H9 (cell line): ENCODE results near the gene B3GNT2. TPM values are rescaled to one million over a fixed set of nuclear protein-coding genes. Genes with fewer than 3 reads are reported as not detected.

Experiments
- DNase-seq: peaks from one replicate; pipeline ENCODE4 v3.0.0-alpha.2; 2017
- H2AFZ ChIP-seq: one replicate; pipeline ENCODE4 v1.6.1; 2013; ENCODE audit warnings: mild to moderate bottlenecking, low read length, control low read depth, moderate library complexity
- H2AK5ac ChIP-seq: 2 replicates; pipeline ENCODE4 v1.6.1; 2013; ENCODE audit warnings: low read length, control low read depth, mixed read lengths; ENCODE audit not compliant: insufficient read length
- H2BK120ac ChIP-seq: one replicate; pipeline ENCODE4 v1.6.1; 2013; ENCODE audit warnings: low read depth, mild to moderate bottlenecking, low read length, control low read depth, inconsistent platforms; ENCODE audit not compliant: poor library complexity, severe bottlenecking
- H2BK12ac ChIP-seq: 2 replicates; pipeline ENCODE4 v1.6.1; 2013; ENCODE audit warnings: low read length, control low read depth, mixed read lengths, low read depth; ENCODE audit not compliant: insufficient read length
- H2BK15ac ChIP-seq: 2 replicates; pipeline ENCODE4 v1.6.1; 2013; ENCODE audit warnings: low read depth, low read length, control low read depth
- H2BK20ac ChIP-seq: one replicate; pipeline ENCODE4 v1.6.1; 2013; ENCODE audit warnings: low read depth, mild to moderate bottlenecking, low read length, control low read depth, inconsistent platforms; ENCODE audit not compliant: poor library complexity, severe bottlenecking
- H2BK5ac ChIP-seq: 2 replicates; pipeline ENCODE4 v1.6.1; 2013; ENCODE audit warnings: low read length, control low read depth, mixed read lengths; ENCODE audit not compliant: insufficient read length
- H3K14ac ChIP-seq: 2 replicates; pipeline ENCODE4 v1.6.1; 2013; ENCODE audit warnings: low read length, control low read depth; ENCODE audit not compliant: insufficient read depth
- H3K18ac ChIP-seq: 2 replicates; pipeline ENCODE4 v1.6.1; 2013; ENCODE audit warnings: low read depth, mild to moderate bottlenecking, mixed read lengths, low read length, control low read depth; ENCODE audit not compliant: insufficient read length
- H3K23ac ChIP-seq: 2 replicates; pipeline ENCODE4 v1.6.1; 2013; ENCODE audit warnings: low read length, control low read depth, mixed read lengths, low read depth; ENCODE audit not compliant: insufficient read length
- H3K23me2 ChIP-seq: 2 replicates; pipeline ENCODE4 v1.6.1; 2013; ENCODE audit warnings: low read depth, mild to moderate bottlenecking, mixed read lengths, low read length, control low read depth; ENCODE audit not compliant: insufficient read length, poor library complexity, severe bottlenecking
- H3K27ac ChIP-seq: 2 replicates; pipeline ENCODE4 v1.5.1; 2013; ENCODE audit warnings: low read length, control low read depth, mixed read lengths, low read depth; ENCODE audit not compliant: insufficient read length
- H3K27me3 ChIP-seq: 2 replicates; pipeline ENCODE4 v1.6.1; 2013; ENCODE audit warnings: low read length, control low read depth, inconsistent platforms; ENCODE audit not compliant: insufficient read depth
- H3K4ac ChIP-seq: 2 replicates; pipeline ENCODE4 v1.6.1; 2013; ENCODE audit warnings: low read depth, mild to moderate bottlenecking, control low read depth, inconsistent platforms, low read length, moderate library complexity
- H3K4me1 ChIP-seq: 2 replicates; pipeline ENCODE4 v1.6.1; 2013; ENCODE audit warnings: low read length, control low read depth, inconsistent platforms; ENCODE audit not compliant: insufficient read depth
- H3K4me2 ChIP-seq: 2 replicates; pipeline ENCODE4 v1.6.1; 2013; ENCODE audit warnings: low read length, control low read depth, mixed read lengths; ENCODE audit not compliant: insufficient read length, insufficient read depth
- H3K56ac ChIP-seq: 2 replicates; pipeline ENCODE4 v1.6.1; 2013; ENCODE audit warnings: low read depth, mild to moderate bottlenecking, mixed read lengths, low read length, control low read depth; ENCODE audit not compliant: insufficient read length
- H3K79me1 ChIP-seq: 2 replicates; pipeline ENCODE4 v1.6.1; 2013; ENCODE audit warnings: low read depth, mild to moderate bottlenecking, moderate library complexity, low read length, control low read depth, inconsistent platforms; ENCODE audit not compliant: insufficient read depth, poor library complexity, severe bottlenecking
- H3K79me2 ChIP-seq: 2 replicates; pipeline ENCODE4 v1.6.1; 2013; ENCODE audit warnings: low read length, control low read depth, inconsistent platforms; ENCODE audit not compliant: insufficient read depth
- H3K9ac ChIP-seq: 2 replicates; pipeline ENCODE4 v1.6.1; 2013; ENCODE audit warnings: low read length, control low read depth, mixed read lengths; ENCODE audit not compliant: insufficient read length; ENCODE audit errors: extremely low read depth
- H3K9me3 ChIP-seq: one replicate; pipeline ENCODE4 v1.6.1; 2013; ENCODE audit warnings: low read depth, low read length, inconsistent platforms; ENCODE audit not compliant: control insufficient read depth
- H3T11ph ChIP-seq: one replicate; pipeline ENCODE4 v1.6.1; 2013; ENCODE audit warnings: mild to moderate bottlenecking, low read length, control low read depth, inconsistent platforms
- H4K20me1 ChIP-seq: one replicate; pipeline ENCODE4 v1.6.1; 2013; ENCODE audit not compliant: control insufficient read depth, insufficient read length, insufficient read depth
- H4K5ac ChIP-seq: 2 replicates; pipeline ENCODE4 v1.6.1; 2013; ENCODE audit warnings: low read depth, mild to moderate bottlenecking, mixed read lengths, low read length, control low read depth; ENCODE audit not compliant: insufficient read length
- H4K8ac ChIP-seq: replicated peaks from 2 replicates; pipeline ENCODE4 v1.6.1; 2013; ENCODE audit warnings: low read length, control low read depth, mixed read lengths, low read depth; ENCODE audit not compliant: insufficient read length
- H4K91ac ChIP-seq: 2 replicates; pipeline ENCODE4 v1.6.1; 2013; ENCODE audit warnings: low read depth, mild to moderate bottlenecking, moderate library complexity, mixed read lengths, low read length, control low read depth; ENCODE audit not compliant: insufficient read length
- H3K27ac Mint-ChIP-seq, 3 experiments: 2 replicates in 2 of 3; 3 replicates in 1 of 3; pipeline ENCODE4 v1.8.0; 2020 to 2021; ENCODE audit warnings: mixed read lengths in 3 of 3, mild to moderate bottlenecking in 1 of 3, moderate library complexity in 1 of 3
- H3K27me3 Mint-ChIP-seq: 2 replicates; pipeline ENCODE4 v1.8.0; 2021; ENCODE audit warnings: low read depth, mild to moderate bottlenecking, moderate library complexity, mixed read lengths
- H3K36me3 Mint-ChIP-seq, 3 experiments: 2 replicates in 2 of 3; 3 replicates in 1 of 3; pipeline ENCODE4 v1.8.0; 2020 to 2021; ENCODE audit warnings: low read depth in 3 of 3, mixed read lengths in 3 of 3; ENCODE audit not compliant: insufficient read depth in 1 of 3
- H3K4me1 Mint-ChIP-seq, 2 experiments: 2 replicates each; pipeline ENCODE4 v1.8.0; 2020; ENCODE audit warnings: mixed read lengths in 2 of 2
- H3K4me3 Mint-ChIP-seq, 2 experiments: 2 replicates in 1 of 2; 3 replicates in 1 of 2; pipeline ENCODE4 v1.8.0; 2020 to 2021; ENCODE audit warnings: mild to moderate bottlenecking in 2 of 2, mixed read lengths in 2 of 2, moderate library complexity in 1 of 2
- H3K9me3 Mint-ChIP-seq, 2 experiments: 2 replicates in 1 of 2; 3 replicates in 1 of 2; pipeline ENCODE4 v1.8.0; 2020; ENCODE audit warnings: mild to moderate bottlenecking in 2 of 2, mixed read lengths in 2 of 2, moderate library complexity in 1 of 2
- CTCF ChIP-seq: fragments of 200-600 bp; sonication (generic); conservative IDR thresholded peaks from 3 replicates; pipeline ENCODE4 v1.8.0; 2021; ENCODE audit warnings: antibody characterized with exemption, mild to moderate bottlenecking
- WGBS: extraction: QIAGEN DNeasy Blood & Tissue Kit; methylation state at CpG from one replicate; pipeline ENCODE4 v1.1.7; 2013; ENCODE audit warnings: missing lambda C conversion rate, low lambda C conversion rate, mixed read lengths; ENCODE audit not compliant: insufficient read length; ENCODE audit errors: extremely low coverage; 5-methylcytosine and 5-hydroxymethylcytosine counted together
- total RNA-seq: library from RNA; stranded (reverse); gene quantifications from 2 replicates; pipeline ENCODE4 v1.2.1, GENCODE V29; 2021

Gene B3GNT2
- total RNA-seq, 1 experiment from 2014 or later: 55.3 TPM

GRCh38 chr2:62216113-62216512, 20.2 kb downstream of the B3GNT2 start:
- Histone ChIP-seq H2BK5ac (no peak overlapping the region), H3K14ac (no peak overlapping the region), H3K4ac (no peak overlapping the region), H3K23me2 (no peaks in the 10 kb centered on the region), H4K20me1 (no peaks in the 10 kb centered on the region), H3K18ac (no peak overlapping the region), H3K27ac (no peak overlapping the region), H4K5ac (no peak overlapping the region), H4K91ac (no peak overlapping the region), H2BK15ac (no peak overlapping the region), H2AK5ac (no peak overlapping the region), H4K8ac (no peak overlapping the region), H2AFZ (no peak overlapping the region), H3K9ac (no peak overlapping the region), H3K9me3 (no peaks in the 10 kb centered on the region), H3K79me1 (peaks cover 18% of the 10 kb centered on the region), H3K79me2 (peaks cover 67% of the 10 kb centered on the region; the same call in 1 of the 2 replicates), H3K56ac (no peak overlapping the region), H3K23ac (no peak overlapping the region), H3K4me1 (peaks cover 3% of the 10 kb centered on the region; the same call in 1 of the 2 replicates), H2BK120ac (no peak overlapping the region), H3K27me3 (no peaks in the 10 kb centered on the region), H3T11ph (no peak overlapping the region), H3K4me2 (no peak overlapping the region), H2BK12ac (no peak overlapping the region), H2BK20ac (no peak overlapping the region)
- no peak overlapping the region for H3K4me3 Mint-ChIP-seq
- no peak for DNase-seq
- H3K4me1 Mint-ChIP-seq: peaks cover 51 to 76% of the 10 kb centered on the region in 2 experiments
- no peaks in the 10 kb centered on the region for H3K27me3 Mint-ChIP-seq
- peaks cover 22 to 33% (median 28%) of the 10 kb centered on the region in 3 experiments for H3K36me3 Mint-ChIP-seq
- no CpG with 5 or more reads among the region's 2 CpGs for WGBS
- H3K27ac Mint-ChIP-seq: peak overlapping the region in 1 of 3 experiments; percentile 62; a peak in 1 of 7 replicates
- no peak for TF ChIP-seq CTCF
- H3K9me3 Mint-ChIP-seq: peaks cover 0 to 10% of the 10 kb centered on the region in 2 experiments; a peak in 3 of 5 replicates
